GM19193 (cell line): ENCODE data around the gene FARSA.

Source experiments
- POLR2A ChIP-seq: IDR thresholded peaks from 4 replicates; pipeline ENCODE4 v1.6.1; 2011; ENCODE audit not compliant: insufficient read depth, insufficient read length; ENCODE audit errors: extremely low read depth

Gene FARSA

GRCh38 chr19:12956446-12957388 is 23.2 kb upstream of the FARSA start, which contains the start of gene GADD45GIP1:
Gene GADD45GIP1, minus strand, starts transcription at chr19:12957223. Its CDS starts 11 bp downstream, at chr19:12957212.
- peak; percentile 95 for TF ChIP-seq POLR2A

GRCh38 chr19:12955996-12956395 is 22.5 kb upstream of the FARSA start:
- no peak for TF ChIP-seq POLR2A

DNA sequence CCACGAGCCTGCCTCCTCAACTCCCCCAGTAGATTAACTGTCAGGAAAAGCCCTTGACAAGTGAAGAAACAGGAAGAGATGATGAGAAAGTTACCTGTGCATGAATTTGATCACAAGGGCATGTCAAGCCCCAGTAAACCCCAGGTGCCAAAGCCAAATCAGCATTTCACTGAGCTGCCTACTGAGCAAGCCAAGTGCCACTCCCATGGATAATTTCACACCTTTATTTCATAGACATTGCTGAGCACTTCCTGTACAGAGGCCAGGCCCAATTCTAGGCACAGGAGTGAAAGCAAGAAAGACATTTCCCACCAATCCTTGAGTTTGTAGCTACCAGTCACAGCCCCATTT is 21.1 kb upstream of the FARSA start:
- TF ChIP-seq POLR2A = peak; percentile 11

- TF ChIP-seq POLR2A = no peak
These were observed 20.5 kb upstream of the FARSA start for GRCh38 chr19:12953799-12954611.

DNA sequence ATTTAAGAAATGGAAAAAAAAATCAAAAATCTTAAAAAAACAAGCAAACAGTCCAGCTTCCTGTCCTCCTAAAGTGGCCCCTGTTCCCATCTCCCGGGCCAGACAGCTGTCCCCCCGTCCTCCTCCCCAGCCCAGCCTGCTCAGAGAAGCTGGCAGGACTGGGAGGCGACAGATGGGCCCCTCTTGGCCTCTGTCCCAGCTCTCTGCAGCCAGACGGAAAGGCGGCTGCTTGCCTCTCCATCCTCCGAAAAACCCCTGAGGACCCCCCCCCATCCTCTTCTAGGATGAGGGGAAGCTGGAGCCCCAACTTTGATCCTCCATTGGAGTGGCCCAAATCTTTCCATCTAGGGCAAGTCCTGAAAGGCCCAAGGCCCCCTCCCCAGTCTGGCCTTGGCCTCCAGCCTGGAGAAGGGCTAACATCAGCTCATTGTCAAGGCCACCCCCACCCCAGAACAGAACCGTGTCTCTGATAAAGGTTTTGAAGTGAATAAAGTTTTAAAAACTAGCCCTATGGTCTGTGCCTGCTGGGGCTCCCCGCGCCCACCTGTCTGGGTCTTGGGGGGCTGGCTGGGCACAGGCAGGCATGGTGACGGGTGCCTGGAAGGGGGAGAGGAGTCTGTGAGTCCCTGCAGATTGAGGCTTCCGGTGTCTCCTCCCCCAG is 19.8 kb upstream of the FARSA start:
- TF ChIP-seq POLR2A = no peak

DNA sequence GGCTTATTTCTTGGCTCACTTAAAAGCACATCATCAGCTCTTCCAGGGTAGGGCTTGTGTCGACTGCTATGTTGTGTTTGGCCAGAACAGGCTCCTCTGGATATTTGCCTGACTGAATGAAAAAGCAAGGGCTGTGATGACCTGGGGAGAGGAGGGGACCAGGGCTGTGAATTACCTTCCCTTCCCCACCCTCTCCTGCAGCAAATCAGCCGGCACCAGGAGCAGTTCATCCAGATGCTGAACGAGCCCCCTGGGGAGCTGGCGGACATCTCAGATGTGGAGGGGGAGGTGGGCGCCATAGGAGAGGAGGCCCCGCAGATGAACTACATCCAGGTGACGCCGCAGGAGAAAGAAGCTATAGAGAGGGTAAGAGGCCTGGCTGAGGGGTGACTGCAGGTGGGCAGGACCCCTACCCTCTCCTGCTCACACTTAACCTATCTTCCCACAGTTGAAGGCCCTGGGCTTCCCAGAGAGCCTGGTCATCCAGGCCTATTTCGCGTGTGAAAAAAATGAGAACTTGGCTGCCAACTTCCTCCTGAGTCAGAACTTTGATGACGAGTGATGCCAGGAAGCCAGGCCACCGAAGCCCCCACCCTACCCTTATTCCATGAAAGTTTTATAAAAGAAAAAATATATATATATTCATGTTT is 19.1 kb upstream of the FARSA start:
- peak; percentile 3 for TF ChIP-seq POLR2A

- peak; percentile 1 for TF ChIP-seq POLR2A
These were observed 18.5 kb upstream of the FARSA start for GRCh38 chr19:12952050-12952449.

GRCh38 chr19:12949363-12950283 is 16.1 kb upstream of the FARSA start:
- no peak for TF ChIP-seq POLR2A

DNA sequence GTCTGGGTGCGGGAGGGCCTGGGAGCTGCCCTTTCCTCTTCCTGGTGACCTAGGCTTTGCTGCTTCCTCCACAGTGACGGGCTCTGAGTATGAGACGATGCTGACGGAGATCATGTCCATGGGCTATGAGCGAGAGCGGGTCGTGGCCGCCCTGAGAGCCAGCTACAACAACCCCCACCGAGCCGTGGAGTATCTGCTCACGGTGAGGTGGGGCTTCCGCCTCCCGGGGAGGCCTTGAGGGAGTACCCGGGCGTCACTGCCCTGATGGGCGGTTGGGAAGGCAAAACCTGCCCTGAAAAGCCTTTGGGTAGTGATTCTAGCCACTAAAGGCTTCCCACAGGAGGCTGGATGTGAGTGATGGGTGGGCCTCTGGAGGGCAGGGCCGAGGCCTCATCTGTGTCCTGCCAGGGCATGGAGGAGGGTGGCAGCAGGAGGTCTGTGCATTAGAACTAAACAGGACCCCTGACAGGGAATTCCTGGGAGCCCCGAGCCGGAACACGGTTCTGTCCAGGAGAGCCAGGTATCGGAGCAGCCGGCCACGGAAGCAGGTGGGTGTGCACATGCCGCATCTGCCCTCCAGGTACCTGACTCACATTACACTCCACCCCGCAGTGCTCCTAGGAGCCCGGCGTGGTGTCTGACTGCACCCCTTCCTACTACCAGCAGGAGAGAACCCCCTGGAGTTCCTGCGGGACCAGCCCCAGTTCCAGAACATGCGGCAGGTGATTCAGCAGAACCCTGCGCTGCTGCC is 15.3 kb upstream of the FARSA start:
- no peak for TF ChIP-seq POLR2A

GRCh38 chr19:12947702-12948611 is 14.4 kb upstream of the FARSA start:
- peak; percentile 26 for TF ChIP-seq POLR2A

- TF ChIP-seq POLR2A = no peak
These were observed 13.4 kb upstream of the FARSA start for GRCh38 chr19:12946731-12947496.

GRCh38 chr19:12946092-12946721 is 12.7 kb upstream of the FARSA start:
- TF ChIP-seq POLR2A = no peak
